Kidney epithelial cell (primary cell): ENCODE data around the gene WDR7. TPM values are rescaled to one million over a fixed set of nuclear protein-coding genes. Genes with fewer than 3 reads are reported as not detected.

Source experiments
- DNase-seq: peaks from one replicate; pipeline ENCODE4 v3.0.0-alpha.2; 2010; ENCODE audit warnings: low read depth
- H3K27me3 ChIP-seq: 2 replicates; pipeline ENCODE4 v1.6.0; 2011; ENCODE audit warnings: low read length; ENCODE audit not compliant: control insufficient read depth, insufficient read depth
- H3K36me3 ChIP-seq: 2 replicates; pipeline ENCODE4 v1.5.1; 2011; ENCODE audit warnings: low read length; ENCODE audit not compliant: control insufficient read depth, insufficient read depth
- H3K4me3 ChIP-seq: 2 replicates; pipeline ENCODE4 v1.5.1; 2011; ENCODE audit warnings: low read depth, mild to moderate bottlenecking, control low read depth, low read length
- CTCF ChIP-seq: IDR thresholded peaks from 2 replicates; pipeline ENCODE4 v1.5.1; 2011; ENCODE audit warnings: mild to moderate bottlenecking, moderate library complexity, low read length, control low read depth, inconsistent platforms; ENCODE audit not compliant: insufficient read depth, poor library complexity, severe bottlenecking
- total RNA-seq: library from RNA; depleted of rRNA; stranded (reverse); fragments of >200 nt; gene quantifications from 2 replicates; pipeline ENCODE4 v1.2.3, GENCODE V29; 2015

Gene WDR7
- total RNA-seq, 1 donor from 2014 or later: 8.7 TPM

GRCh38 chr18:56835331-56835730 lies 184.2 kb downstream of the WDR7 start:
- TF ChIP-seq CTCF: no peak
- H3K4me3 ChIP-seq: no peak overlapping the region
- H3K36me3 ChIP-seq: no peaks in the 10 kb centered on the region
- no peak for DNase-seq
- H3K27me3 ChIP-seq: no peaks in the 10 kb centered on the region

- DNase-seq: no peak
- Histone ChIP-seq H3K36me3 (no peaks in the 10 kb centered on the region), H3K4me3 (no peak overlapping the region), H3K27me3 (no peaks in the 10 kb centered on the region)
- TF ChIP-seq CTCF: no peak
Measured at GRCh38 chr18:56836173-56836572, 185.0 kb downstream of the WDR7 start.

- no peak for TF ChIP-seq CTCF
- Histone ChIP-seq H3K4me3 (no peak overlapping the region), H3K36me3 (no peaks in the 10 kb centered on the region), H3K27me3 (no peaks in the 10 kb centered on the region)
- DNase-seq: no peak
Measured at GRCh38 chr18:56841836-56842235, 190.7 kb downstream of the WDR7 start.

- no peak for TF ChIP-seq CTCF
- Histone ChIP-seq H3K36me3 (no peaks in the 10 kb centered on the region), H3K4me3 (no peak overlapping the region), H3K27me3 (no peaks in the 10 kb centered on the region)
- DNase-seq: no peak
Measured at GRCh38 chr18:56843241-56843640, 192.1 kb downstream of the WDR7 start.

- TF ChIP-seq CTCF: no peak
- Histone ChIP-seq H3K4me3 (no peak overlapping the region), H3K36me3 (no peaks in the 10 kb centered on the region), H3K27me3 (no peaks in the 10 kb centered on the region)
- DNase-seq: no peak
Measured at GRCh38 chr18:56844556-56844955, 193.4 kb downstream of the WDR7 start.

GRCh38 chr18:56851774-56852173 lies 200.6 kb downstream of the WDR7 start:
- TF ChIP-seq CTCF: no peak
- no peak overlapping the region for H3K4me3 ChIP-seq
- H3K36me3 ChIP-seq: no peaks in the 10 kb centered on the region
- H3K27me3 ChIP-seq: no peaks in the 10 kb centered on the region
- no peak for DNase-seq
